Rectal smooth muscle tissue (tissue), 1 donor: ENCODE results near the gene TBC1D1.
A peak's percentile ranks its signal among the peaks of the same experiment; 100 is the strongest.

Experiments used
- H3K27ac ChIP-seq: one replicate; pipeline ENCODE4 v1.7.0; 2013; ENCODE audit warnings: low read depth, low read length, inconsistent platforms
- H3K27me3 ChIP-seq: one replicate; pipeline ENCODE4 v1.7.0; 2013; ENCODE audit warnings: low read length; ENCODE audit not compliant: control insufficient read depth, insufficient read depth
- H3K36me3 ChIP-seq: one replicate; pipeline ENCODE4 v1.7.0; 2013; ENCODE audit warnings: low read length; ENCODE audit not compliant: control insufficient read depth, insufficient read depth
- H3K4me1 ChIP-seq: one replicate; pipeline ENCODE4 v1.7.0; 2013; ENCODE audit warnings: low read length; ENCODE audit not compliant: control insufficient read depth, insufficient read depth
- H3K4me3 ChIP-seq: one replicate; pipeline ENCODE4 v1.7.0; 2013; ENCODE audit warnings: low read length
- H3K9ac ChIP-seq: one replicate; pipeline ENCODE4 v1.7.0; 2013; ENCODE audit warnings: low read length

The TBC1D1 gene, protein sequence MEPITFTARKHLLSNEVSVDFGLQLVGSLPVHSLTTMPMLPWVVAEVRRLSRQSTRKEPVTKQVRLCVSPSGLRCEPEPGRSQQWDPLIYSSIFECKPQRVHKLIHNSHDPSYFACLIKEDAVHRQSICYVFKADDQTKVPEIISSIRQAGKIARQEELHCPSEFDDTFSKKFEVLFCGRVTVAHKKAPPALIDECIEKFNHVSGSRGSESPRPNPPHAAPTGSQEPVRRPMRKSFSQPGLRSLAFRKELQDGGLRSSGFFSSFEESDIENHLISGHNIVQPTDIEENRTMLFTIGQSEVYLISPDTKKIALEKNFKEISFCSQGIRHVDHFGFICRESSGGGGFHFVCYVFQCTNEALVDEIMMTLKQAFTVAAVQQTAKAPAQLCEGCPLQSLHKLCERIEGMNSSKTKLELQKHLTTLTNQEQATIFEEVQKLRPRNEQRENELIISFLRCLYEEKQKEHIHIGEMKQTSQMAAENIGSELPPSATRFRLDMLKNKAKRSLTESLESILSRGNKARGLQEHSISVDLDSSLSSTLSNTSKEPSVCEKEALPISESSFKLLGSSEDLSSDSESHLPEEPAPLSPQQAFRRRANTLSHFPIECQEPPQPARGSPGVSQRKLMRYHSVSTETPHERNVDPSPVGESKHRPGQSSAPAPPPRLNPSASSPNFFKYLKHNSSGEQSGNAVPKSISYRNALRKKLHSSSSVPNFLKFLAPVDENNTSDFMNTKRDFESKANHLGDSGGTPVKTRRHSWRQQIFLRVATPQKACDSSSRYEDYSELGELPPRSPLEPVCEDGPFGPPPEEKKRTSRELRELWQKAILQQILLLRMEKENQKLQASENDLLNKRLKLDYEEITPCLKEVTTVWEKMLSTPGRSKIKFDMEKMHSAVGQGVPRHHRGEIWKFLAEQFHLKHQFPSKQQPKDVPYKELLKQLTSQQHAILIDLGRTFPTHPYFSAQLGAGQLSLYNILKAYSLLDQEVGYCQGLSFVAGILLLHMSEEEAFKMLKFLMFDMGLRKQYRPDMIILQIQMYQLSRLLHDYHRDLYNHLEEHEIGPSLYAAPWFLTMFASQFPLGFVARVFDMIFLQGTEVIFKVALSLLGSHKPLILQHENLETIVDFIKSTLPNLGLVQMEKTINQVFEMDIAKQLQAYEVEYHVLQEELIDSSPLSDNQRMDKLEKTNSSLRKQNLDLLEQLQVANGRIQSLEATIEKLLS (N-terminal part only)

DNA sequence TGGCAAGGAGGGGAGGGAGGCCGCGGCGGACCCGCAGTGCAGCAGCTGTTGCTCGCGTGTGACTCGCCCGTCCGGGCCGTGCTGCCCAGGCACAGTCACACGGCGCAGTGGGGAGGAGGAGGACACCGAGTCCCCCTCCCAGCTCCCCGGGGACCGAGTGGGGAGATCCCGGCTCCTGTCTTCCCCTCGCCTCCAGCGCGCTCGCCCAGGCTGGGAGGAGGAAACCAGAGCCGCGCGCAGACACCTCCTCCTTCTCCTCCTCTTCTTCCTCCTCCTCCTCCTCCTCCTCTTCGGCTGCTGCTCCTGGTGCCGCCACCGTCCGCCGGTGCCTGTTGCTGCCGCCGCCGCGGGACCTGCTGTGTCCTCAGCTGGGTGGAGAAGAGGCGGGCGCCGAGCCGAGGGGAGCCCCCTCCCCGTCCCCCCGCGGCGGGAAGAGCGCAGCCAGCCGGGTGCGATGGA lies at the start of gene TBC1D1:
Gene TBC1D1 (plus strand): TSS at position 284 of the 459 bp plus-strand sequence. CDS start 11,012 bp downstream, outside the sequence.
- Histone ChIP-seq H3K4me3 (peak within 1 kb of the TSS; percentile 79), H3K9ac (peak within 1 kb of the TSS; percentile 54), H3K27me3 (no peaks in the 10 kb centered on the region), H3K36me3 (no peaks in the 10 kb centered on the region), H3K4me1 (peaks cover 15% of the 10 kb centered on the region), H3K27ac (peak within 1 kb of the TSS; percentile 98)

DNA sequence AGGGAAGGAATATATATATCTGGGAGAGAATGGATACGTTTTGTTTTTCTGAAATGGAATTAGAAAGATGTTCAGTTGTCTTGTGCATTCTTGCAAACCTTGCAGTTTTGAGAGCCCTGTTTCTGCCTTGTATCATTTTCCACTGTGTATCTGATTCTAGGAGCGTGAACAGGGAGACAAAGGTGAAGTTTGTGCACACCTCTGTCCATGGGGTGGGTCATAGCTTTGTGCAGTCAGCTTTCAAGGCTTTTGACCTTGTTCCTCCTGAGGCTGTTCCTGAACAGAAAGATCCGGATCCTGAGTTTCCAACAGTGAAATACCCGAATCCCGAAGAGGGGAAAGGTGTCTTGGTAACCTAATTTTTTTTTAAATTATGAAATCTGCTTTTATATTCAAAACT lies 46.7 kb upstream of the TBC1D1 start:
- no peak overlapping the region for H3K4me3 ChIP-seq
- H3K27ac ChIP-seq = no peak overlapping the region
- H3K36me3 ChIP-seq = peaks cover 19% of the 10 kb centered on the region
- no peaks in the 10 kb centered on the region for H3K4me1 ChIP-seq
- no peaks in the 10 kb centered on the region for H3K27me3 ChIP-seq
- no peak overlapping the region for H3K9ac ChIP-seq

- H3K27ac ChIP-seq = no peak overlapping the region
- H3K9ac ChIP-seq = no peak overlapping the region
- H3K4me3 ChIP-seq = no peak overlapping the region
- H3K4me1 ChIP-seq = no peaks in the 10 kb centered on the region
- H3K27me3 ChIP-seq = no peaks in the 10 kb centered on the region
- peaks cover 16% of the 10 kb centered on the region for H3K36me3 ChIP-seq
Observed at GRCh38 chr4:37845201-37845600, 45.7 kb upstream of the TBC1D1 start.

DNA sequence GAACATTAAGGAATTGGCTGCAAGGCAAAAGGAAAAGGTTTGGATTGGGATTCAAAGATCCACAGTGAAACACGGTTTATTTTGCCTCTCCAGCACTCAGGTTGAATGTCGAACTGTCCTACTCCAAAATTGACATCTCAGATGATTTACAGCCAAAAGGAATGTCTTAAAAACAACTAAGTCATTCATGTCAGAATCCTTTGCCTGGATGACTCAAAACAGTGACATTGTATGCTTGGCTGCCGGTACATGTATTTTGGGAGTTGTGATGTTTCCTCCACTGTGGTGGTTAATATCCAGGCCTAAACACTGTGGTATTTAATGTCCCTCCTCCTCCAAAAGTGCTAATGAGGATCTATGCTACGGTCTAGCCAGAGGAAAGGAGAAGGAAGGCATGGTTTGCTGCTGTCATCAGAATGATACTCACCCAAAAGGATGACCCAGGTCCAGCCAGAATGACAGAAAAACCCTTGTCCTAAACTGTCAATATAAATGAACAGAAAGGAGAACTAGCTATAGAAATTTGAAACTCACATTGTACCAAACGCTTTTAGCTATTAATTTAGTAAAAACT lies 43.5 kb upstream of the TBC1D1 start:
- Histone ChIP-seq H3K27ac (no peak overlapping the region), H3K9ac (no peak overlapping the region), H3K27me3 (no peaks in the 10 kb centered on the region), H3K4me1 (no peaks in the 10 kb centered on the region), H3K4me3 (no peak overlapping the region), H3K36me3 (peaks cover 14% of the 10 kb centered on the region)

DNA sequence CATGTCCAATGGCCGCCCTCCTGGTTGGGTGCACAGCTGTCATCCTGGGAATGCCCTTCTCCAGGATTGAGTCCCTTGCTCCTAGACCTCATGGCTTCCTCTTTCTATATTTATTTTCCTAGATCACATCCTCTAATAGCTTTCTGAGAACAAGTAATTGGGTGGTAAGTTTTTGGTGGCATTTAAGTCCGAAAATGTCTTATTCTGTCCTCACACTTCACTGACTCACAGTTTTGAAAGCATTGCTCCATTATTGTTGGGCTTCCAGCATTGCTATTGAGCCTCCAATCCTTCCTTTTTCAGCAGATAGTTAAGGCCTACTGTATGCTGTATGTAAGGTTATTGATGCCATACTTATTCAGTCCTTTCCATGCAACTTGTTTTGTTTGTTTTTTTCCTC lies 38.5 kb upstream of the TBC1D1 start:
- peaks cover 6% of the 10 kb centered on the region for H3K36me3 ChIP-seq
- H3K4me3 ChIP-seq = no peak overlapping the region
- H3K27me3 ChIP-seq = no peaks in the 10 kb centered on the region
- no peaks in the 10 kb centered on the region for H3K4me1 ChIP-seq
- H3K9ac ChIP-seq = no peak overlapping the region
- no peak overlapping the region for H3K27ac ChIP-seq

DNA sequence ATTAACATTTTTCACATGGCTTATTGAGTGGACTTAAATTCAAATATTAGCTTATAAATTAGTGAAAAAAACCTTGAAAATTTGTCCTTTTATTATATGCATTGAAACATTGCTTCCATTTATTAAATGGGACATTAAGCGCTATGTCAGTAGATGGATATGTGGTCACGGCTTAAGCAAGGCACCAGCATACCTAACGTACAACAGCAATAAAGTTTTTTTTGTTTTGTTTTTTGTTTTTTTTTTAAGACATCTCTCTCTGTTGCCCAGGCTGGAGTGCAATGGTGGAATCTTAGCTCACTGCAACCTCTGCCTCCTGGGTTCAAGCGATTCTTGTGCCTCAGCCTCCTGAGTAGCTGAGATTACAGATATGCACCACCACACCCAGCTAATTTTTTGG lies 32.8 kb upstream of the TBC1D1 start:
- Histone ChIP-seq H3K4me3 (no peak overlapping the region), H3K27me3 (no peaks in the 10 kb centered on the region), H3K27ac (no peak overlapping the region), H3K4me1 (no peaks in the 10 kb centered on the region), H3K9ac (no peak overlapping the region), H3K36me3 (peaks cover 2% of the 10 kb centered on the region)

- Histone ChIP-seq H3K4me3 (no peak overlapping the region), H3K4me1 (no peaks in the 10 kb centered on the region), H3K27me3 (no peaks in the 10 kb centered on the region), H3K36me3 (peaks cover under 1% of the 10 kb centered on the region), H3K27ac (no peak overlapping the region), H3K9ac (no peak overlapping the region)
Observed at GRCh38 chr4:37858872-37859271, 32.0 kb upstream of the TBC1D1 start.

- Histone ChIP-seq H3K27ac (peak overlapping the region; percentile 40), H3K27me3 (no peaks in the 10 kb centered on the region), H3K4me1 (peaks cover 2% of the 10 kb centered on the region), H3K4me3 (no peak overlapping the region), H3K36me3 (no peaks in the 10 kb centered on the region), H3K9ac (no peak overlapping the region)
Observed at GRCh38 chr4:37860266-37860665, 30.6 kb upstream of the TBC1D1 start.

DNA sequence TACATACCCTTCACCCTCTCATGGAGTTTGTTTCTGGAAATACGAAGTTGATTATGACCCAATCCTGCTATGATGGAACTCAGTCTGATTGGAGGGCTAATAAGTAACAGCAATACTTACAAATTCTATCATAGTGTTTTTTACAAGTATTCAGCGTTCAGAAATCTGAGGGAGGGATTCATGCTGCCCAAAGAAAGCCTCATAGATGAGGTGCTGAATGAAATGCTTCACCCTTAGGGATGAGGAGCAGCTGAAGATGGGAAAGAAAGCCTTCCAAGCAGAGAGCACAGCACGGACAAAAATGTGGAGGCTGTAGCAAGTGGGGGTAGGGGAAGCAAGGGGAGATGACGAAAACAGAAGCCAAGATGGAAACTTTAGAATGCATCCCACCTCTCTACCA lies 27.9 kb upstream of the TBC1D1 start:
- Histone ChIP-seq H3K36me3 (no peaks in the 10 kb centered on the region), H3K4me1 (peaks cover 4% of the 10 kb centered on the region), H3K27me3 (no peaks in the 10 kb centered on the region), H3K4me3 (no peak overlapping the region), H3K27ac (no peak overlapping the region), H3K9ac (no peak overlapping the region)

GRCh38 chr4:37864786-37865185 lies 26.1 kb upstream of the TBC1D1 start:
- Histone ChIP-seq H3K36me3 (no peaks in the 10 kb centered on the region), H3K27me3 (no peaks in the 10 kb centered on the region), H3K4me3 (no peak overlapping the region), H3K9ac (no peak overlapping the region), H3K27ac (no peak overlapping the region), H3K4me1 (peaks cover 4% of the 10 kb centered on the region)

DNA sequence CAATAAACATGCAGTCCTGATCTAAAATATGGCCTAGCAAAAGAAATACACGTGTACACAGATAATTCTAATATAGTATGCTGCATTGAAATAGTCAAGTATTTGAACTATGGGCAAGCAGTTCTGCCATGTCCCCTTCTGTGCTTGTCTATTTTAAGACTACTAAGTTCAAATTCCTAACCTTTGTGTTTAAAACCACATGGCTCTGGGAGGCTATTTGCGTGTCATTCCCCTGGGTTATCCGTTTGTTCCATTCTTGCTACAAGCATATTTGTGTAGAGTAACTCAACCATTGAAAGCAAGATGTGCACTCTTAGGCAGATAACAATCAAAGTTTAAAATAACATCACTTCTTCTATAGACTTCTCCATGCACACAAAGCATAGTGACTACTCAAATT lies 25.4 kb upstream of the TBC1D1 start:
- Histone ChIP-seq H3K36me3 (no peaks in the 10 kb centered on the region), H3K27ac (no peak overlapping the region), H3K4me3 (no peak overlapping the region), H3K9ac (no peak overlapping the region), H3K4me1 (peaks cover 4% of the 10 kb centered on the region), H3K27me3 (no peaks in the 10 kb centered on the region)

DNA sequence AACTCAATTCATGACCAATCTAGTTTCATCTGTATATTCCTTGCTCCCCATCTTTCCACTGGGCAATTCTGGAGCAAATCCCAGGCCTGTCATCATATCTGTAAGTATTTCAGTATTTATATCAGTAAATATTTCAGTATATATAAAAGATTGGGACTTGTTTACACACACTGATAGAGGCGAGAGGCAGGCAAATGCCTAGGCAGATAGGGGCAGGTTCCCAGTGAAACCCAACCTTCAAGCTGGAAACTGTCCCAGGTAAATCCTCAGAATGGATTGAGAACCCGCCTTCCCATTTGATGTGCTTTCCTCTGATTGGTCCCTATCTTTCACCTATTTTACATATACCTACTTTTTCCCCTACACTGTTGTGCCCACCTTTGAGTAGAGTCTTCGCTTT lies 23.8 kb upstream of the TBC1D1 start:
- H3K4me1 ChIP-seq = peaks cover 4% of the 10 kb centered on the region
- H3K9ac ChIP-seq = no peak overlapping the region
- H3K27ac ChIP-seq = no peak overlapping the region
- no peak overlapping the region for H3K4me3 ChIP-seq
- H3K27me3 ChIP-seq = no peaks in the 10 kb centered on the region
- no peaks in the 10 kb centered on the region for H3K36me3 ChIP-seq
